Left lung (tissue), 10 donors: ENCODE measurements around the gene STOX2. TPM values are rescaled to one million over a fixed set of nuclear protein-coding genes. Genes with fewer than 3 reads are reported as not detected.

Source experiments
- ATAC-seq: fragments of 200-7000 bp; cut with Tn5 transposase; one replicate; pipeline ENCODE4 v1.9.1; 2020; ENCODE audit warnings: moderate library complexity
- DNase-seq, 4 donors: peaks; one replicate each; pipeline ENCODE4 v3.0.0-alpha.2; 2013 to 2020
- H3K27ac ChIP-seq, 2 donors: fragments of 200-600 bp; sonication (generic) in 1 of 2; one replicate each; pipeline versions ENCODE4 v1.5.0 to v1.8.0; 2020 to 2021
- H3K27me3 ChIP-seq, 2 donors: fragments of 200-600 bp; sonication (generic) in 1 of 2; one replicate each; pipeline versions ENCODE4 v1.5.0 to v1.8.0; 2020 to 2021
- H3K36me3 ChIP-seq, 2 donors: fragments of 200-600 bp; sonication (generic) in 1 of 2; one replicate each; pipeline versions ENCODE4 v1.5.0 to v1.8.0; 2020 to 2021
- H3K4me1 ChIP-seq, 2 donors: fragments of 200-600 bp; one replicate each; pipeline ENCODE4 v1.8.0; 2021
- H3K4me3 ChIP-seq, 2 donors: fragments of 200-600 bp; sonication (generic) in 1 of 2; one replicate each; pipeline versions ENCODE4 v1.5.0 to v1.8.0; 2020 to 2021; ENCODE audit warnings: mild to moderate bottlenecking in 1 of 2
- H3K9me3 ChIP-seq, 2 donors: fragments of 200-600 bp; sonication (generic) in 1 of 2; one replicate each; pipeline versions ENCODE4 v1.5.0 to v1.8.0; 2020 to 2021
- intact Hi-C, 2 donors: fragments of 100-400 bp; cut with DNase I; formaldehyde crosslinking; loops; one replicate each; pipeline versions ENCODE4 v1.11.2 to v1.14.2; 2022
- polyA plus RNA-seq, 6 donors: library from polyadenylated mRNA; unstranded; fragments of 120-200 nt; gene quantifications; one replicate each; pipeline ENCODE4 v1.2.1, GENCODE V29; 2013; ENCODE audit not compliant: insufficient read length in 6 of 6
- total RNA-seq, 2 donors: library from RNA; stranded (reverse); fragmentation: NEBNext Ultra II Directional; extraction: Animal tissue kit (Norgen Biotek cat#: 25700); gene quantifications; one replicate each; pipeline ENCODE4 v1.2.1, GENCODE V29; 2021
- TF ChIP-seq, protein P1 (sequence below), 2 donors: fragments of 200-600 bp; sonication (generic) in 1 of 2; IDR thresholded peaks; one replicate each; pipeline versions ENCODE4 v1.5.0 to v1.8.0; 2021; ENCODE audit warnings: antibody characterized with exemption in 2 of 2
- donor health status: DM: no; HTN: yes; CAD: no.
- donor health status: DM: no; HTN: no; CAD: no.

STOX2 gene
- total and polyA plus RNA-seq, 8 donors = 12.4 to 19.5 (median 16.4) TPM

DNA sequence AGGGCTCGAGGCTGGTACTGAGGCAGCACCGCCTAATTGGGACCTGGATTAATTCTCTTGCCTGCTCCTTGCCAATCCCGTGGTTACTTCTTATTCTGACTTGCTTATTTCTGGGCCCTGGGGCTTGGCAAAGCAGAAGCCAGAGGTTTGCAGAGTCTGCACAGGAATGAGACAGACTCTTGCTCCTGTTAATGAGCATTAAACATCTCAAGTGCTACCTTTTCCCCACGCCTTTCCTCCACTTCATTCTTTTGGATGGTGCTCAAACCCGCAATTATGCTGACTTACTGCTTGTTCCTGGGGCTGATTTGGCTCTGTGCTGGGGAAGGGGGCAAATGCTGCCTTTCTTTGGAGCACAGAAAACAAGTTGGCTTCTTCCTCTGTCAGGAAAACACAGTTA is 16.5 kb upstream of the STOX2 start:
- no peaks in the 10 kb centered on the region for H3K36me3 ChIP-seq
- ATAC-seq = peak; percentile 89
- H3K9me3 ChIP-seq = no peaks in the 10 kb centered on the region
- H3K27ac ChIP-seq = no peak overlapping the region
- DNase-seq = no peak
- no peak overlapping the region for H3K4me3 ChIP-seq
- no peaks in the 10 kb centered on the region for H3K27me3 ChIP-seq
- H3K4me1 ChIP-seq = no peaks in the 10 kb centered on the region
- TF ChIP-seq, protein P1, sequence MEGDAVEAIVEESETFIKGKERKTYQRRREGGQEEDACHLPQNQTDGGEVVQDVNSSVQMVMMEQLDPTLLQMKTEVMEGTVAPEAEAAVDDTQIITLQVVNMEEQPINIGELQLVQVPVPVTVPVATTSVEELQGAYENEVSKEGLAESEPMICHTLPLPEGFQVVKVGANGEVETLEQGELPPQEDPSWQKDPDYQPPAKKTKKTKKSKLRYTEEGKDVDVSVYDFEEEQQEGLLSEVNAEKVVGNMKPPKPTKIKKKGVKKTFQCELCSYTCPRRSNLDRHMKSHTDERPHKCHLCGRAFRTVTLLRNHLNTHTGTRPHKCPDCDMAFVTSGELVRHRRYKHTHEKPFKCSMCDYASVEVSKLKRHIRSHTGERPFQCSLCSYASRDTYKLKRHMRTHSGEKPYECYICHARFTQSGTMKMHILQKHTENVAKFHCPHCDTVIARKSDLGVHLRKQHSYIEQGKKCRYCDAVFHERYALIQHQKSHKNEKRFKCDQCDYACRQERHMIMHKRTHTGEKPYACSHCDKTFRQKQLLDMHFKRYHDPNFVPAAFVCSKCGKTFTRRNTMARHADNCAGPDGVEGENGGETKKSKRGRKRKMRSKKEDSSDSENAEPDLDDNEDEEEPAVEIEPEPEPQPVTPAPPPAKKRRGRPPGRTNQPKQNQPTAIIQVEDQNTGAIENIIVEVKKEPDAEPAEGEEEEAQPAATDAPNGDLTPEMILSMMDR (IDR thresholded peaks at IDR 0.05) = no peak
- intact Hi-C loops = no loop called here

DNA sequence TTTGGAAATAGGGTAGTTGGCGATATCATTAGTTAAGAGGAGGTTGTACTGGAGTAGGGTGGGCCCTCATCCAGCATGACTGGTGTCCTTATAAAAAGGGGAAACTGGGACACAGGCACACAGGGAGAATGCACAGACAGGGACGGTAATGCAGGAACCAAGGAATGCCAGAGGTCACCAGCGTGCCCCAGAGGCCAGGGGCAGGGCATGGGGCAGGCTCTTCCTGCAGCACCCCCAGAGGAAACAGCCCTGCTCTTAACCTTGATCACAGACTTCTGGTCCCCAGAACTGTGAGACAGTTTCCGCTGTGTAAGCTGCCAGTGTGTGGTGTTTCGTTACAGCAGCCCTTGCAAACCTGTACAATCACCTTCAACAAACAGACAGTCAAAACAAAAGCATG is 15.9 kb upstream of the STOX2 start:
- no peak for DNase-seq
- no peak for ATAC-seq
- Histone ChIP-seq H3K27me3 (no peaks in the 10 kb centered on the region), H3K4me3 (no peak overlapping the region), H3K36me3 (no peaks in the 10 kb centered on the region), H3K27ac (no peak overlapping the region), H3K9me3 (no peaks in the 10 kb centered on the region), H3K4me1 (no peaks in the 10 kb centered on the region)
- TF ChIP-seq, protein P1 (IDR thresholded peaks at IDR 0.05) = no peak
- intact Hi-C loops = no loop called here

DNA sequence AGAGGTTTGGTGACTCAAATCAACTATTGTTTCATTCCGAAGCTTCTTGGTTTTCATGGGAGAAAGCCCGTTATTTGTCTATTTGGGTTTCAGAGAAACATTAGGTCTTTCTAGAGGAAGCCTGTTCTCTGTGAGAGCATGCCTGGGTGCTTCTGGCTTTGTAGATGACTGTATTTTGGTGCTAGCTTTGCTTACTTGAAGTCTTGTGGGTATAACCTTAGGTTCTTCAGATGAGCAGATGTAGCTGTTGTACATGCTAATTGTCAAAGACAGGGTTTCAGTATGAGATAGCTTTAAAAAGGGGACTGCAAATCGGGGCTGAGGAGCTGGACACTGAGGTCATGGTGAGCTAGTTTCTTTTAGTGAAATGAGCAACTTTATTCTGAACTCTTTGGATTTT is 7.9 kb upstream of the STOX2 start:
- TF ChIP-seq, protein P1 (IDR thresholded peaks at IDR 0.05) = no peak
- Histone ChIP-seq H3K36me3 (no peaks in the 10 kb centered on the region), H3K27me3 (no peaks in the 10 kb centered on the region), H3K4me1 (no peaks in the 10 kb centered on the region), H3K4me3 (no peak overlapping the region), H3K27ac (no peak overlapping the region), H3K9me3 (peaks cover 0 to 10% of the 10 kb centered on the region in 2 donors)
- DNase-seq (no peak), ATAC-seq (no peak)
- intact Hi-C loops = no loop called here

DNA sequence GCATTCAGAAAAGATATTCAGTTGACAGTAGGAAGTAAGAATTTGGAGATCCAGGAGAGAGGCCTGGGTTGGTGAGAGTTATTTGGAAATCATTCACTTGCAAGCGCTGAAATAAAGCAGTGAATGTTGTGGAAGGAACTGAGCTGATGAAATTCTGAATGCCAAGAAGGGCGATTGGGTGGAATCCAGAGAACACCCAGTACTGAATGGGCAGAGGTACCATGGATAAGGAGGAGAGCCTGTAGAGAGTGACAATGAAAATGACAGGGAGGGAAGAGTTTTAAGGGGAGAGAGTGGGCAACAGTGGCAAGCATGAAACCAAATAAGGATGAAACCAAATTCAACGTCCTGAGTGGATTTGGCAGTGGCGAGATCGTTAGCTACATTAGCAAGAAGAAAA is 6.7 kb upstream of the STOX2 start:
- H3K9me3 ChIP-seq = peaks cover 0 to 10% of the 10 kb centered on the region in 2 donors
- H3K27me3 ChIP-seq = no peaks in the 10 kb centered on the region
- DNase-seq (no peak), ATAC-seq (no peak)
- no peak overlapping the region for H3K4me3 ChIP-seq
- TF ChIP-seq, protein P1 (IDR thresholded peaks at IDR 0.05) = no peak
- no peaks in the 10 kb centered on the region for H3K36me3 ChIP-seq
- H3K4me1 ChIP-seq = no peaks in the 10 kb centered on the region
- intact Hi-C loops = no loop called here
- H3K27ac ChIP-seq = no peak overlapping the region

DNA sequence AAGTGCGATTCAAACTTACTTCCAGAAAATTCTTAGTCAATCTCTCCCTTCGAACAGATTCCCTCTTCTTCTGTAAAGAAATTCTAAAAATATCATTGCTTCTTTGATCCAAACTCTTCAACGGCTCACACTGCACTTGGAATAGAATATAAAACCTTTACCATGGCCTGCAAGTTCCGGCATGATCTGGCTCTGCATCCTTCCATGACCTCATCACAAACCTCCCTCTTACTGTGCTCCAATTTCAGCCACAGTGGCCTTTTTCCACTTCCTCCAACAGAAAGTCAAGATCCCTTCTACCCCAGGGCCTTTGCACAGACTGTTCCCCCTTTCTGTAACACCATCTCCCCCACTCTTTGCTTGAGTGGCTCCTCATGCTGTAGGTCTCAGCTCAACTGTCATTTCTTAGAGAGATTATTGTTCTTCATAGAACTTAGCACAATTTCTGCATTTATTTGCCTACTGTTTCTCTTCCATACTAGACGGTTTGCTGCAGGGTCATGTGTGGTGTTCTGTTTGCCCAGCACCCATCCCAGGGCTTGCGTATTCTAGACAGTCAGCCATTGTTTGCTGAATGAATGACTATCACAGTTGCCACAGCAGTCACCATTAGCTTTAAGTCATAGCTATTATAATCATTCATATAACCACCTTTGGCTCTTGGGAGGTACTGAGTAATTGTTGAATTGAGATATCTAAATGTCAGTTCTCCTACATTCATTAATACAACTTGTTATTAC is 1.9 kb upstream of the STOX2 start:
- Histone ChIP-seq H3K4me1 (peaks cover 10 to 27% of the 10 kb centered on the region in 2 donors), H3K9me3 (peaks cover 0 to 10% of the 10 kb centered on the region in 2 donors), H3K27ac (no peak overlapping the region), H3K4me3 (no peak overlapping the region), H3K36me3 (no peaks in the 10 kb centered on the region), H3K27me3 (peaks cover 2 to 38% of the 10 kb centered on the region in 2 donors)
- intact Hi-C loops = no loop called here
- ATAC-seq (no peak), DNase-seq (no peak)
- TF ChIP-seq, protein P1 (IDR thresholded peaks at IDR 0.05) = no peak
